Stimulated activated CD8-positive, alpha-beta memory T cell treated with anti-CD3 and anti-CD28 coated beads, Interleukin-15, amount 100 ng/mL, for 1 hour (primary cell): ENCODE data around the gene TNFRSF4.

Experiments used
- DNase-seq: peaks from one replicate; pipeline ENCODE4 v3.0.0-alpha.2; 2020; ENCODE audit warnings: low read depth

The TNFRSF4 gene

GRCh38 chr1:1169429-1170214 lies 44.3 kb downstream of the TNFRSF4 start:
- DNase-seq, result no peak

GRCh38 chr1:1168451-1169411 lies 45.2 kb downstream of the TNFRSF4 start:
- no peak for DNase-seq

GRCh38 chr1:1167841-1168450 lies 46.0 kb downstream of the TNFRSF4 start:
- DNase-seq, result no peak

- DNase-seq, result no peak
Measured at GRCh38 chr1:1167398-1167821, 46.5 kb downstream of the TNFRSF4 start.

- DNase-seq, result no peak
Measured at GRCh38 chr1:1166642-1167397, 47.1 kb downstream of the TNFRSF4 start.

- DNase-seq, result no peak
Measured at GRCh38 chr1:1165900-1166421, 48.0 kb downstream of the TNFRSF4 start.

- DNase-seq, result no peak
Measured at GRCh38 chr1:1165485-1165884, 48.5 kb downstream of the TNFRSF4 start.

- no peak for DNase-seq
Measured at GRCh38 chr1:1164701-1165451, 49.1 kb downstream of the TNFRSF4 start.

- DNase-seq, result no peak
Measured at GRCh38 chr1:1164361-1164700, 49.6 kb downstream of the TNFRSF4 start.

GRCh38 chr1:1163538-1164070 lies 50.3 kb downstream of the TNFRSF4 start:
- DNase-seq, result no peak

GRCh38 chr1:1162597-1163537 lies 51.1 kb downstream of the TNFRSF4 start:
- DNase-seq, result no peak

- DNase-seq, result no peak
Measured at GRCh38 chr1:1161683-1162079, 52.3 kb downstream of the TNFRSF4 start.
